Activated CD8-positive, alpha-beta T cell treated with anti-CD3 and anti-CD28 coated beads, Interleukin-2, amount 10 ng/mL, durations not matched to agents 7 days and 5 days (primary cell): ENCODE measurements around the gene LGALS7B. TPM values are rescaled to one million over a fixed set of nuclear protein-coding genes. Genes with fewer than 3 reads are reported as not detected.
A peak's percentile ranks its signal among the peaks of the same experiment; 100 is the strongest.
"Not testable (repeated sequence)": the region's sequence is repeated elsewhere in the genome, so short reads cannot be mapped to it uniquely, and the experiment has no call there.

ENCODE experiments used
- ATAC-seq: fragments of 150-1000 bp; cut with Tn5 transposase; one replicate; pipeline ENCODE4 v1.10.0; 2021; ENCODE audit warnings: moderate library complexity
- CTCF ChIA-PET: fragments of 350-600 bp; sonication (Branson Sonifier 250); formaldehyde crosslinking; loops from one replicate; lab custom pipeline; 2021; ENCODE audit warnings: antibody characterized with exemption; lab: Charles Lee
- POLR2A ChIA-PET: fragments of 350-600 bp; sonication (Branson Sonifier 250); formaldehyde crosslinking; loops from one replicate; lab custom pipeline; 2021; ENCODE audit warnings: antibody characterized with exemption; lab: Charles Lee
- DNase-seq: peaks from one replicate; pipeline ENCODE4 v3.0.0-alpha.2; 2020
- H3K27ac Mint-ChIP-seq: one replicate; pipeline ENCODE4 v1.8.0; 2021; ENCODE audit warnings: mild to moderate bottlenecking, mixed read lengths
- H3K27me3 Mint-ChIP-seq: one replicate; pipeline ENCODE4 v1.8.0; 2021; ENCODE audit warnings: low read depth, mixed read lengths
- H3K36me3 Mint-ChIP-seq: one replicate; pipeline ENCODE4 v1.8.0; 2021; ENCODE audit warnings: low read depth, mixed read lengths
- H3K4me1 Mint-ChIP-seq: one replicate; pipeline ENCODE4 v1.8.0; 2021; ENCODE audit warnings: low read depth, mixed read lengths
- H3K4me3 Mint-ChIP-seq: one replicate; pipeline ENCODE4 v1.8.0; 2021; ENCODE audit warnings: mild to moderate bottlenecking, mixed read lengths
- H3K9me3 Mint-ChIP-seq: one replicate; pipeline ENCODE4 v1.8.0; 2022; ENCODE audit warnings: mixed read lengths; ENCODE audit not compliant: insufficient read depth
- total RNA-seq, 2 experiments: library from RNA; stranded (reverse); gene quantifications; one replicate each; pipeline ENCODE4 v1.2.3, GENCODE V29; 2021

Gene LGALS7B
- total RNA-seq, 2 experiments from 2014 or later: not detected

GRCh38 chr19:38753783-38754182 lies 35.2 kb upstream of the LGALS7B start:
- H3K9me3 Mint-ChIP-seq, POLR2A ChIA-PET: not testable (repeated sequence)

GRCh38 chr19:38754196-38754595 lies 34.8 kb upstream of the LGALS7B start:
- POLR2A ChIA-PET, H3K36me3 Mint-ChIP-seq, H3K4me3 Mint-ChIP-seq, H3K9me3 Mint-ChIP-seq, H3K27ac Mint-ChIP-seq, CTCF ChIA-PET, H3K4me1 Mint-ChIP-seq, DNase-seq, ATAC-seq: not testable (repeated sequence)
- peaks cover 14% of the 10 kb centered on the region for H3K27me3 Mint-ChIP-seq

More at GRCh38 chr19:38753783-38754182, 35.2 kb upstream of the LGALS7B start:
- CTCF ChIA-PET, H3K36me3 Mint-ChIP-seq, ATAC-seq, H3K27ac Mint-ChIP-seq, H3K4me3 Mint-ChIP-seq, DNase-seq, H3K4me1 Mint-ChIP-seq: not testable (repeated sequence)
- peaks cover 14% of the 10 kb centered on the region for H3K27me3 Mint-ChIP-seq

DNA sequence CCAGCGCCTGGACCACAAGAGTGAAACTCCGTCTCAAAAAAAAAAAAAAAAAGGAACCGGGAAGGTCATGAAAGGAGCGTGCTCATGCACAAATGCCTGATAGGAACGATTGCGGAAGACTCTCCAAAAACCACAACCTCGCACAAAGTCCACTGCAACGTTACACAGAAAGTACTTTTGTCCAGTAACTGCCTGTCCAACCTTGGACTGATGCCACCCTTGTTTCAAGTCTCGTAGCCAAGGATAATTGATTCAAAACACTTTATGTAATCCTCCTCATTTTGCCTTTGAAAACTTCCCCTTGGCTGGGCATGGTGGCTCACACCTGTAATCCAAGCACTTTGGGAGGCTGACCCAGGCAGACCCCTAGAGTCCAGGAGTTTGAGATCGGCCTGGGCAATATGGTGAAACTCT lies 29.4 kb upstream of the LGALS7B start:
- Mint-ChIP-seq H3K27me3 (no peaks in the 10 kb centered on the region), H3K27ac (no peak overlapping the region), H3K36me3 (no peaks in the 10 kb centered on the region), H3K4me1 (no peaks in the 10 kb centered on the region), H3K4me3 (no peak overlapping the region), H3K9me3 (no peaks in the 10 kb centered on the region)
- ATAC-seq: no peak
- POLR2A ChIA-PET: no interaction called here
- CTCF ChIA-PET: no interaction called here
- DNase-seq: no peak

GRCh38 chr19:38760805-38761517 lies 28.0 kb upstream of the LGALS7B start:
- H3K4me3 Mint-ChIP-seq, H3K27me3 Mint-ChIP-seq, H3K36me3 Mint-ChIP-seq, H3K27ac Mint-ChIP-seq, H3K9me3 Mint-ChIP-seq, H3K4me1 Mint-ChIP-seq, POLR2A ChIA-PET, ATAC-seq, DNase-seq: not testable (repeated sequence)
- CTCF ChIA-PET: interaction anchor here (1.0 to 1.2 kb wide), 2 partner anchors 126 to 179 kb away, joined by 3 to 6 read pairs; no protein-coding TSS in a partner anchor

- H3K27ac Mint-ChIP-seq, H3K27me3 Mint-ChIP-seq, POLR2A ChIA-PET, DNase-seq, H3K4me1 Mint-ChIP-seq, ATAC-seq, H3K9me3 Mint-ChIP-seq, H3K4me3 Mint-ChIP-seq, H3K36me3 Mint-ChIP-seq: not testable (repeated sequence)
- CTCF ChIA-PET: interaction anchor here (1.2 kb wide), 1 partner anchor 125 kb away, joined by 6 read pairs; no protein-coding TSS in a partner anchor
Measured at GRCh38 chr19:38761884-38762389, 27.1 kb upstream of the LGALS7B start.

- Mint-ChIP-seq H3K4me1 (no peaks in the 10 kb centered on the region), H3K27me3 (peaks cover 7% of the 10 kb centered on the region), H3K9me3 (no peaks in the 10 kb centered on the region), H3K36me3 (no peaks in the 10 kb centered on the region), H3K27ac (no peak overlapping the region), H3K4me3 (no peak overlapping the region)
- ATAC-seq (no peak), DNase-seq (no peak)
- POLR2A ChIA-PET: no interaction called here
- CTCF ChIA-PET: interaction anchor here (1.7 kb wide), 1 partner anchor 167 kb away, joined by 4 read pairs; the partner anchor contains the start of genes MRPS12 and SARS2
Measured at GRCh38 chr19:38763795-38764220, 25.2 kb upstream of the LGALS7B start.

DNA sequence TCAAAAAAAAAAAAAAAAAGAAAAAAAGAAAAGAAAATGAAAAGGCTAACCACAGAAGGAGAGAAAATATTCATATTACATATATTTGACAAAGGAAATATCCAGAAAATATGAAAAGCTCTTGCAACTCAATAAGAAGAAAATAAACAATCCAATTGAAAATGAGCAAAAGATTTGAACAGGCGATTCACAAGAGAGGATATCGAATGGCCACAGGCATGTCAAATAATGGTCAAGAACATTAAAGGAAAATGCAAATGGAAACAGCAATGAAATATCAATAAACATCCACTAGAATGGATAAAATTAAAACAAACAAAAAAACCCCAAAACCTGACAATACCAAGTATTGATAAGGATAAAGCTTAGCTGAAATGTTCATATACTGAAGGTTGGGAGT lies 23.8 kb upstream of the LGALS7B start:
- POLR2A ChIA-PET: no interaction called here
- H3K4me3 Mint-ChIP-seq: no peak overlapping the region

GRCh38 chr19:38766276-38767047 lies 22.5 kb upstream of the LGALS7B start:
- Mint-ChIP-seq H3K36me3 (no peaks in the 10 kb centered on the region), H3K27ac (no peak overlapping the region), H3K27me3 (peaks cover 7% of the 10 kb centered on the region), H3K9me3 (no peaks in the 10 kb centered on the region), H3K4me1 (peaks cover 9% of the 10 kb centered on the region), H3K4me3 (no peak overlapping the region)
- POLR2A ChIA-PET: interaction anchor here (0.7 kb wide), 1 partner anchor 24 kb away, joined by 3 read pairs; no protein-coding TSS in a partner anchor
- CTCF ChIA-PET: no interaction called here
- DNase-seq (no peak), ATAC-seq (no peak)

More for the DNA sequence above, 23.8 kb upstream of the LGALS7B start:
- peaks cover 7% of the 10 kb centered on the region for H3K27me3 Mint-ChIP-seq
- ATAC-seq: no peak
- no peaks in the 10 kb centered on the region for H3K36me3 Mint-ChIP-seq
- CTCF ChIA-PET: no interaction called here
- no peaks in the 10 kb centered on the region for H3K9me3 Mint-ChIP-seq
- no peak overlapping the region for H3K27ac Mint-ChIP-seq
- H3K4me1 Mint-ChIP-seq: peaks cover 9% of the 10 kb centered on the region
- DNase-seq: no peak

GRCh38 chr19:38769635-38770211 lies 19.3 kb upstream of the LGALS7B start:
- no peaks in the 10 kb centered on the region for H3K9me3 Mint-ChIP-seq
- ChIA-PET POLR2A (interaction anchor here (0.6 to 1.6 kb wide), 6 partner anchors 12 to 109 kb away, joined by 3 to 7 read pairs (median 3); partner anchors contain the start of gene RINL), CTCF (interaction anchor here (0.7 to 1.6 kb wide), 23 partner anchors 15 to 163 kb away, joined by 3 to 19 read pairs (median 3); partner anchors contain the start of genes ACTN4, ECH1 and RINL)
- H3K4me1 Mint-ChIP-seq: peaks cover 9% of the 10 kb centered on the region
- ATAC-seq (peak; percentile 83), DNase-seq (peak; percentile 89)
- peak overlapping the region; percentile 56 for H3K4me3 Mint-ChIP-seq
- H3K36me3 Mint-ChIP-seq: no peaks in the 10 kb centered on the region
- H3K27ac Mint-ChIP-seq: peak overlapping the region; percentile 77
- peaks cover 7% of the 10 kb centered on the region for H3K27me3 Mint-ChIP-seq

DNA sequence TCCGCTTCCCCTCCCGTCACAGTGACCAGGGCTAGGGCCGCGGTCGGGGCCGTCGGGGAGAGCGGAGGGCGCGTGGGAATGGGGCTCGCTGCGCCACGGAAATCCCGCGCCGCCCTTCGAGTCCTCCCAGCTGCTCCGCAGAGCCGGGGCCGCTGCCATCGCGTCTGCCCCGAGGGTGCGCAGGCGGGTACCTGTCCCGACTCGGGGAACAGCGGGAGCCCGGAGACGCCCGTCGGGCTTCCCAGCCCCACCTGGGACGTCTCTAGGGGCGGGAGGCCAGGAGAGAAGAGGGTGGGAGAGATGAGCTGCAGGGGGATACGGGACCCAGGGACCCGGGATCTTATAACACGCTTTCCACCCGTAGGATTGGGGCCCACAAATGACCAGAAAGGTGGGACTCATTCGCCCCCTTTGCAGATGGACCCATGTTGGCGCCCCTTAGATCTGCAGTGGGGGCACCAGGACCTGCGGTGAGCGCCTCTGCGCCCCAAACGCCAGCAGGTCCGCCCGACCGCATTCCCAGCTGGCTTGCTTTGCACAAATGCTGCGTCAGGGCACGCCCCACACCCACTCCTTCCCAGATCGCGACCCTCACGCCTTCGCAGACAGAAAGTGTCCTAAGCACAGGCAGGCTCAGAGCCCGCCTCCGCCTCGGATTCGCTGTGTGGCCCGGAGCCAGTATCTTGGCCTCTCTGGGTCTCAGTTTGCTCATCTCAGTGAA lies 18.6 kb upstream of the LGALS7B start:
- ATAC-seq: peak; percentile 23
- H3K27ac Mint-ChIP-seq, H3K4me3 Mint-ChIP-seq, DNase-seq, H3K9me3 Mint-ChIP-seq, H3K36me3 Mint-ChIP-seq, H3K27me3 Mint-ChIP-seq: not testable (repeated sequence)
- H3K4me1 Mint-ChIP-seq: peaks cover 11% of the 10 kb centered on the region
- ChIA-PET POLR2A (interaction anchor here (1.0 to 1.6 kb wide), 3 partner anchors 12 to 35 kb away, joined by 3 to 7 read pairs (median 6); no protein-coding TSS in a partner anchor), CTCF (interaction anchor here (1.0 to 1.6 kb wide), 14 partner anchors 14 to 163 kb away, joined by 3 to 19 read pairs (median 4); partner anchors contain the start of genes ACTN4, ECH1 and RINL)

GRCh38 chr19:38770949-38771275 lies 18.1 kb upstream of the LGALS7B start:
- POLR2A ChIA-PET, H3K27me3 Mint-ChIP-seq, H3K27ac Mint-ChIP-seq, H3K4me3 Mint-ChIP-seq, H3K9me3 Mint-ChIP-seq, DNase-seq, CTCF ChIA-PET, H3K36me3 Mint-ChIP-seq: not testable (repeated sequence)
- peaks cover 14% of the 10 kb centered on the region for H3K4me1 Mint-ChIP-seq
- ATAC-seq: peak; percentile 87
